Effector CD8-positive, alpha-beta T cell (primary cell): ENCODE results near the gene SARS1.

Experiments
- DNase-seq: peaks from one replicate; lab custom pipeline; 2025; lab: John Stamatoyannopoulos, UW

The SARS1 gene

GRCh38 chr1:109262231-109263055, 48.7 kb downstream of the SARS1 start:
- DNase-seq: no peak

- no peak for DNase-seq
Observed at GRCh38 chr1:109263234-109263596, 49.5 kb downstream of the SARS1 start.

DNA sequence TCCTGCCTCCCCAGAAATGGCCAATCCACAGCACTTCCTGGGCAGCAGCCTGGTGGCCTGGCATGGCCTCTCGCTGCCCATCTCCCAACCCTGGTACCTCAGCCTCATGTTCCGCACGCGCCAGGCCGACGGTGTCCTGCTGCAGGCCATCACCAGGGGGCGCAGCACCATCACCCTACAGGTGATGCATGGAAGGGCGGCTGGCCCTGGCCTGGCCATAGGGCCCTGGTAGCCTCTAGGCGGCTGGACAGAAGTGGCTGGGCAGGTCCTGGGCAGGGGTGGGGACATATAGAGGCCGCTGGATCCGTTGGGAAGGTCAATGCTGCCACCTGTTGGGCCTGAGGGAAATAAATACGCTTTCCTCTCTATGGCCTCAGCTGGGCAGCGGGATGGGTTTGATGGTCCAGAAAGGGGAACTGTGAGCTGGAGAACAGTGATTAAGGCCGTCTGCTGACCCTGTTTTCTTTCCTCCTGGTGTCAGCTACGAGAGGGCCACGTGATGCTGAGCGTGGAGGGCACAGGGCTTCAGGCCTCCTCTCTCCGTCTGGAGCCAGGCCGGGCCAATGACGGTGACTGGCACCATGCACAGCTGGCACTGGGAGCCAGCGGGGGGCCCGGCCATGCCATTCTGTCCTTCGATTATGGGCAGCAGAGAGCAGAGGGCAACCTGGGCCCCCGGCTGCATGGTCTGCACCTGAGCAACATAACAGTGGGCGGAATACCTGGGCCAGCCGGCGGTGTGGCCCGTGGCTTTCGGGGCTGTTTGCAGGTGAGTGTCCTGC, 50.1 kb downstream of the SARS1 start:
- DNase-seq: peak; percentile 66

- no peak for DNase-seq
Observed at GRCh38 chr1:109264379-109264755, 50.6 kb downstream of the SARS1 start.

DNA sequence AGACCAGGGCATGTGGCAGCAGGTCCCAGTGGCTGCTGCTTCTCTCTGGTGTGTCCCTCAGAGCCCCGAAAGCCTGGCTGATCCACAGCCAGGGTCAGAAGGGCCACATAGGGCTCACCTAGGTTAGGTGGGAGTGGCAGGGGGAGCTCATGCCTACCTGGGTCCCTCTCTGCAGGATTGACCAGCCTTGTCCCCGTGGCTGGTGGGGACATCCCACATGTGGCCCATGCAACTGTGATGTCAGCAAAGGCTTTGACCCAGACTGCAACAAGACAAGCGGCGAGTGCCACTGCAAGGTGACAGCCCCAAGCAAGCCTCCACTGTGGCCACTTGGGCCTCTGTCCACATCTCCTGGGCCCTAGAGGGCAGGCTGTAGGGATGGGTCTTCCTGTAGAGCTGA, 51.3 kb downstream of the SARS1 start:
- no peak for DNase-seq

DNA sequence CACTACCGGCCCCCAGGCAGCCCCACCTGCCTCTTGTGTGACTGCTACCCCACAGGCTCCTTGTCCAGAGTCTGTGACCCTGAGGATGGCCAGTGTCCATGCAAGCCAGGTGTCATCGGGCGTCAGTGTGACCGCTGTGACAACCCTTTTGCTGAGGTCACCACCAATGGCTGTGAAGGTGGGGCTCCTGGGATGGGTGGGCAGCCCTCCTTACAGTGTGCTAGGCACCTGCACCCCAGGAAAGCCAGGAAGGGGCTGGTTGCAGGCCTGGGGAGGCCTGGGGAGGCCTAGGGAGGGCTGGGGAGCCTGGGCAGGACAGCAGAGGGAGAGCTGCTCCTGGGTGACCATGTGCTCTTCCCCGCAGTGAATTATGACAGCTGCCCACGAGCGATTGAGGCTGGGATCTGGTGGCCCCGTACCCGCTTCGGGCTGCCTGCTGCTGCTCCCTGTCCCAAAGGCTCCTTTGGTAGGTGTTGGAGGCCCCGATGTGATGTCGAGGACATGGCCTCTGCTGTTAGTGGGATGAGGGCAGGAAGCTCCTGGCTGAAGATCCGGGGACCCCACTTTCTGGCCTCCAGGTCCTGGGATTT, 52.1 kb downstream of the SARS1 start:
- DNase-seq: no peak

GRCh38 chr1:109266965-109267364, 53.2 kb downstream of the SARS1 start:
- DNase-seq: no peak

- no peak for DNase-seq
Observed at GRCh38 chr1:109267743-109268300, 54.1 kb downstream of the SARS1 start.

- no peak for DNase-seq
Observed at GRCh38 chr1:109268431-109269211, 54.9 kb downstream of the SARS1 start.

- no peak for DNase-seq
Observed at GRCh38 chr1:109269212-109269980, 55.7 kb downstream of the SARS1 start.

DNA sequence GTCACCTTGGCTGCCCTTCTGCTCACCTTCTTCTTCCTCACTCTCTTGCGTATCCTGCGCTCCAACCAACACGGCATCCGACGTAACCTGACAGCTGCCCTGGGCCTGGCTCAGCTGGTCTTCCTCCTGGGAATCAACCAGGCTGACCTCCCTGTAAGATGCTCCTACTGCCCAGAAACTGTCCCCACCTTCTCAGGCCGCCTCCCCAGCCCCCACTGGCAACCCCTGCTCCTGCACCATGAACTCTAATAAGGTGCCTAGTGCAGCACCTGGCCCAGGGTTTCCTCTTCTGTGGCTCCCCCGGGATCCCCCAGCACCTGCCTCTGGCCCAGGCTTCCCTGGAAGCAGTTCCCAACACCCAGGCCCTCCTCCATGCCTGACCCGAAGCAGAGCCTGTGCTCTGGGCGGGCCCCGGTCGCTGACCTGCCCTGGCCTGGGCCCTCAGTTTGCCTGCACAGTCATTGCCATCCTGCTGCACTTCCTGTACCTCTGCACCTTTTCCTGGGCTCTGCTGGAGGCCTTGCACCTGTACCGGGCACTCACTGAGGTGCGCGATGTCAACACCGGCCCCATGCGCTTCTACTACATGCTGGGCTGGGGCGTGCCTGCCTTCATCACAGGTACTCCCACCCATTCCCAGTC, 56.4 kb downstream of the SARS1 start:
- DNase-seq: no peak

- DNase-seq: no peak
Observed at GRCh38 chr1:109270623-109271317, 57.1 kb downstream of the SARS1 start.

DNA sequence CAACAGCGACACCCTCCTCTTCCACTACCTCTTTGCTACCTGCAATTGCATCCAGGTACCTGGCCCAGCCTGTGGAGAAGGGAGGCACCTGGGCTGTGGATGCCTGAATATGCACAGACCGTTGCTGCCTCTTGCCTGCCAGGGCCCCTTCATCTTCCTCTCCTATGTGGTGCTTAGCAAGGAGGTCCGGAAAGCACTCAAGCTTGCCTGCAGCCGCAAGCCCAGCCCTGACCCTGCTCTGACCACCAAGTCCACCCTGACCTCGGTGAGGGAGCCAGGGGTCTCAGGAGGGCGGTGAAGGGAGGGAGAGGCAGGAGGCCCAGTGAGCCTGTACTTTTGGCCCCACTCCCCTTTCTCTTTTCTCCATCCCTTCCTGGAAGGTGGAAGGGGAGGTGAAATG, 57.7 kb downstream of the SARS1 start:
- DNase-seq: no peak

- DNase-seq: no peak
Observed at GRCh38 chr1:109272021-109272799, 58.5 kb downstream of the SARS1 start.

- DNase-seq: no peak
Observed at GRCh38 chr1:109272831-109273547, 59.3 kb downstream of the SARS1 start.

GRCh38 chr1:109273570-109274288, 60.0 kb downstream of the SARS1 start:
- DNase-seq: no peak

- DNase-seq: no peak
Observed at GRCh38 chr1:109274533-109275476, 61.1 kb downstream of the SARS1 start.
